Endodermal cell (in vitro differentiated cells): ENCODE data around the gene SECISBP2L. TPM values are rescaled to one million over a fixed set of nuclear protein-coding genes. Genes with fewer than 3 reads are reported as not detected.

ENCODE experiments used
- DNase-seq: peaks from one replicate; pipeline ENCODE4 v3.0.0-alpha.2; 2017
- H3K27ac ChIP-seq: 2 replicates; pipeline ENCODE4 v1.5.1; 2013; ENCODE audit warnings: mild to moderate bottlenecking, low read depth, low read length, moderate library complexity
- H3K27me3 ChIP-seq: 2 replicates; pipeline ENCODE4 v1.6.1; 2013; ENCODE audit warnings: mild to moderate bottlenecking, low read length, moderate library complexity; ENCODE audit not compliant: insufficient read depth, control insufficient read depth, poor library complexity, severe bottlenecking
- H3K36me3 ChIP-seq: 2 replicates; pipeline ENCODE4 v1.7.0; 2013; ENCODE audit warnings: mild to moderate bottlenecking, low read length, moderate library complexity; ENCODE audit not compliant: control insufficient read depth, insufficient read depth
- H3K4me1 ChIP-seq: one replicate; pipeline ENCODE4 v1.7.0; 2013; ENCODE audit warnings: low read length; ENCODE audit not compliant: control insufficient read depth, insufficient read depth
- H3K4me3 ChIP-seq: 2 replicates; pipeline ENCODE4 v1.5.1; 2013; ENCODE audit warnings: mild to moderate bottlenecking, low read length, moderate library complexity
- H3K9ac ChIP-seq: 2 replicates; pipeline ENCODE4 v1.6.1; 2013; ENCODE audit warnings: mild to moderate bottlenecking, low read length, moderate library complexity; ENCODE audit not compliant: poor library complexity, severe bottlenecking; ENCODE audit errors: extremely low read depth
- H3K9me3 ChIP-seq: 2 replicates; pipeline ENCODE4 v1.6.1; 2013; ENCODE audit warnings: mild to moderate bottlenecking, low read length, moderate library complexity; ENCODE audit not compliant: control insufficient read depth
- H3K27ac Mint-ChIP-seq: 2 replicates; pipeline ENCODE4 v1.8.0; 2020; ENCODE audit warnings: mixed read lengths
- H3K27me3 Mint-ChIP-seq: 2 replicates; pipeline ENCODE4 v1.8.0; 2021; ENCODE audit warnings: mild to moderate bottlenecking, mixed read lengths; ENCODE audit not compliant: insufficient read depth
- H3K36me3 Mint-ChIP-seq: 2 replicates; pipeline ENCODE4 v1.8.0; 2020; ENCODE audit warnings: low read depth, mixed read lengths
- H3K4me1 Mint-ChIP-seq: 2 replicates; pipeline ENCODE4 v1.8.0; 2020; ENCODE audit warnings: mixed read lengths
- H3K4me3 Mint-ChIP-seq: 2 replicates; pipeline ENCODE4 v1.8.0; 2020; ENCODE audit warnings: mild to moderate bottlenecking, moderate library complexity, mixed read lengths
- H3K9me3 Mint-ChIP-seq: 2 replicates; pipeline ENCODE4 v1.8.0; 2020; ENCODE audit warnings: mild to moderate bottlenecking, mixed read lengths
- WGBS, 2 experiments: methylation state at CpG; one replicate each; pipeline versions ENCODE4 v1.1.5 to v1.1.7; 2013; ENCODE audit warnings: missing lambda C conversion rate in 2 of 2, mixed read lengths in 1 of 2; ENCODE audit not compliant: insufficient coverage in 1 of 2, insufficient read length in 1 of 2; 5-methylcytosine and 5-hydroxymethylcytosine counted together
- total RNA-seq, 2 donors: library from RNA; stranded (reverse); fragmentation: NEBNext Ultra II Directional in 1 of 2; extraction: Animal tissue kit (Norgen Biotek cat#: 25700) in 1 of 2; gene quantifications; 2 replicates in 1 of 2; 3 replicates in 1 of 2; pipeline ENCODE4 v1.2.1, GENCODE V29; 2021
- TF ChIP-seq, protein P1 (sequence below): fragments of 200-600 bp; sonication (generic); conservative IDR thresholded peaks from 2 replicates; pipeline ENCODE4 v1.5.0; 2021; ENCODE audit warnings: antibody characterized with exemption, mild to moderate bottlenecking

Gene SECISBP2L
- total RNA-seq, 2 donors from 2014 or later, result 49.4 to 51.0 TPM

DNA sequence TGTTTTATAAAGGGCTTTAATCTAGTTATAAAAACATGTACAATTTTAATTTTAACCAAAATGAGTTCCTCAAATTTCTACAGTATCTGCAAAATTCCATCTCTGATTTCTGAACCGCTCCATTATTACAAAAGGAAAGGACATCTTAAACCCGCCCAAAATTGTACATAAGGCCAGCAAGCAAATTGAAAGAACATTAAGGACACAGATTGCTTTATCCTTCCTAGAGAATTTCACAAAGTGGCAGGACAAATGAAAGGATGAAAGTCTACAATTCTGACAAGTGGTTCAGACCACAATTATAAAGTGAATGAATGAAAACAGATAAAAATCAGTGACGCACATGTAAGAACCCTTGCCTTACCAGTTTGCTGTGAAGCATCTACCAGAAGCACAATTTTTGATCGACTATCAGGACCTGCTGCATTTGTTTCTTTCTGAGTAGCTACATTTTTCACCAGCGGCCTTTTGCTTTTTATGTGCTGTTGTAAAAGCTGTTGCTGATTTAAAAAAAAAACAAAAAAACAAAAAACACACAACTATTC, 13.6 kb downstream of the SECISBP2L start:
- Mint-ChIP-seq H3K4me1 (peaks cover 13% of the 10 kb centered on the region), H3K4me3 (no peak overlapping the region)
- WGBS, 2 experiments, result 94 to 95% methylated on average over 4 to 5 of the region's 5 CpGs

GRCh38 chr15:49031804-49032203, 14.4 kb downstream of the SECISBP2L start:
- no peaks in the 10 kb centered on the region for H3K9me3 Mint-ChIP-seq
- DNase-seq, result no peak
- no peak overlapping the region for H3K9ac ChIP-seq
- H3K36me3 Mint-ChIP-seq, result peaks cover 42% of the 10 kb centered on the region
- no peak overlapping the region for H3K27ac ChIP-seq
- peaks cover 69% of the 10 kb centered on the region for H3K36me3 ChIP-seq
- peaks cover 7% of the 10 kb centered on the region for H3K4me1 ChIP-seq
- H3K4me3 Mint-ChIP-seq, result no peak overlapping the region
- H3K4me1 Mint-ChIP-seq, result peaks cover 13% of the 10 kb centered on the region
- H3K27me3 Mint-ChIP-seq, result no peaks in the 10 kb centered on the region
- no peaks in the 10 kb centered on the region for H3K27me3 ChIP-seq
- no peak overlapping the region for H3K27ac Mint-ChIP-seq
- no peak overlapping the region for H3K4me3 ChIP-seq
- H3K9me3 ChIP-seq, result no peaks in the 10 kb centered on the region
- 86% methylated on average over 1 of the region's 2 CpGs; no CpG with 5 or more reads in 1 of the 2 experiments for WGBS, 2 experiments
- TF ChIP-seq, protein P1, sequence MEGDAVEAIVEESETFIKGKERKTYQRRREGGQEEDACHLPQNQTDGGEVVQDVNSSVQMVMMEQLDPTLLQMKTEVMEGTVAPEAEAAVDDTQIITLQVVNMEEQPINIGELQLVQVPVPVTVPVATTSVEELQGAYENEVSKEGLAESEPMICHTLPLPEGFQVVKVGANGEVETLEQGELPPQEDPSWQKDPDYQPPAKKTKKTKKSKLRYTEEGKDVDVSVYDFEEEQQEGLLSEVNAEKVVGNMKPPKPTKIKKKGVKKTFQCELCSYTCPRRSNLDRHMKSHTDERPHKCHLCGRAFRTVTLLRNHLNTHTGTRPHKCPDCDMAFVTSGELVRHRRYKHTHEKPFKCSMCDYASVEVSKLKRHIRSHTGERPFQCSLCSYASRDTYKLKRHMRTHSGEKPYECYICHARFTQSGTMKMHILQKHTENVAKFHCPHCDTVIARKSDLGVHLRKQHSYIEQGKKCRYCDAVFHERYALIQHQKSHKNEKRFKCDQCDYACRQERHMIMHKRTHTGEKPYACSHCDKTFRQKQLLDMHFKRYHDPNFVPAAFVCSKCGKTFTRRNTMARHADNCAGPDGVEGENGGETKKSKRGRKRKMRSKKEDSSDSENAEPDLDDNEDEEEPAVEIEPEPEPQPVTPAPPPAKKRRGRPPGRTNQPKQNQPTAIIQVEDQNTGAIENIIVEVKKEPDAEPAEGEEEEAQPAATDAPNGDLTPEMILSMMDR, result no peak

More for the DNA sequence above, 13.6 kb downstream of the SECISBP2L start:
- H3K9me3 ChIP-seq, result no peaks in the 10 kb centered on the region
- no peaks in the 10 kb centered on the region for H3K27me3 ChIP-seq
- no peak overlapping the region for H3K27ac ChIP-seq
- no peak for DNase-seq
- no peak overlapping the region for H3K4me3 ChIP-seq
- no peak overlapping the region for H3K9ac ChIP-seq
- H3K36me3 ChIP-seq, result peaks cover 73% of the 10 kb centered on the region
- peaks cover 7% of the 10 kb centered on the region for H3K4me1 ChIP-seq
- H3K9me3 Mint-ChIP-seq, result no peaks in the 10 kb centered on the region
- TF ChIP-seq, protein P1, result no peak
- no peaks in the 10 kb centered on the region for H3K27me3 Mint-ChIP-seq
- H3K27ac Mint-ChIP-seq, result no peak overlapping the region
- peaks cover 39% of the 10 kb centered on the region for H3K36me3 Mint-ChIP-seq

- H3K36me3 Mint-ChIP-seq, result peaks cover 66% of the 10 kb centered on the region
- no peak overlapping the region for H3K4me3 Mint-ChIP-seq
- DNase-seq, result no peak
- Histone ChIP-seq H3K4me1 (no peaks in the 10 kb centered on the region), H3K9ac (no peak overlapping the region), H3K27ac (no peak overlapping the region), H3K36me3 (peaks cover 80% of the 10 kb centered on the region), H3K27me3 (no peaks in the 10 kb centered on the region), H3K4me3 (no peak overlapping the region), H3K9me3 (no peaks in the 10 kb centered on the region)
- H3K27ac Mint-ChIP-seq, result no peak overlapping the region
- TF ChIP-seq, protein P1, result no peak
- H3K27me3 Mint-ChIP-seq, result no peaks in the 10 kb centered on the region
- H3K4me1 Mint-ChIP-seq, result no peaks in the 10 kb centered on the region
- WGBS, 2 experiments, result 100% methylated on average over 1 of the region's 1 CpG; no CpG with 5 or more reads in 1 of the 2 experiments
- no peaks in the 10 kb centered on the region for H3K9me3 Mint-ChIP-seq
These were observed 19.5 kb downstream of the SECISBP2L start for GRCh38 chr15:49026700-49027099.
